ENCODE results near the gene PRCP. TPM values are rescaled to one million over a fixed set of nuclear protein-coding genes. Genes with fewer than 3 reads are reported as not detected.

The PRCP gene
- total RNA-seq, 1 donor from 2014 or later: 55.5 TPM

GRCh38 chr11:82906236-82906635 is 6.0 kb upstream of the PRCP start:
- no peak for DNase-seq (ENCODE audit: extremely low spot score, unreplicated experiment)
- peaks cover 29% of the 10 kb centered on the region for H3K4me1 Mint-ChIP-seq (ENCODE audit: unreplicated experiment)

GRCh38 chr11:82903843-82904586 is 3.8 kb upstream of the PRCP start:
- H3K36me3 Mint-ChIP-seq (ENCODE audit: unreplicated experiment): no peaks in the 10 kb centered on the region
- H3K4me3 Mint-ChIP-seq (ENCODE audit: unreplicated experiment): no peak overlapping the region
- no peaks in the 10 kb centered on the region for H3K27me3 Mint-ChIP-seq (ENCODE audit: unreplicated experiment)
- H3K9me3 Mint-ChIP-seq (ENCODE audit: unreplicated experiment): no peaks in the 10 kb centered on the region
- H3K27ac Mint-ChIP-seq (ENCODE audit: unreplicated experiment): no peak overlapping the region
- no peak for DNase-seq (ENCODE audit: extremely low spot score, unreplicated experiment)
- peaks cover 38% of the 10 kb centered on the region for H3K4me1 Mint-ChIP-seq (ENCODE audit: unreplicated experiment)
- TF ChIP-seq CTCF (IDR thresholded peaks at IDR 0.05): no peak

More at GRCh38 chr11:82906236-82906635, 6.0 kb upstream of the PRCP start:
- no peak overlapping the region for H3K4me3 Mint-ChIP-seq (ENCODE audit: unreplicated experiment)
- no peaks in the 10 kb centered on the region for H3K9me3 Mint-ChIP-seq (ENCODE audit: unreplicated experiment)
- TF ChIP-seq CTCF (IDR thresholded peaks at IDR 0.05): peak; percentile 69
- H3K27me3 Mint-ChIP-seq (ENCODE audit: unreplicated experiment): no peaks in the 10 kb centered on the region
- peak overlapping the region; percentile 69 for H3K27ac Mint-ChIP-seq (ENCODE audit: unreplicated experiment)
- no peaks in the 10 kb centered on the region for H3K36me3 Mint-ChIP-seq (ENCODE audit: unreplicated experiment)

GRCh38 chr11:82902880-82903279 is 2.6 kb upstream of the PRCP start:
- H3K9me3 Mint-ChIP-seq (ENCODE audit: unreplicated experiment): no peaks in the 10 kb centered on the region
- TF ChIP-seq CTCF (IDR thresholded peaks at IDR 0.05): no peak
- no peak overlapping the region for H3K4me3 Mint-ChIP-seq (ENCODE audit: unreplicated experiment)
- DNase-seq (ENCODE audit: extremely low spot score, unreplicated experiment): no peak
- no peaks in the 10 kb centered on the region for H3K36me3 Mint-ChIP-seq (ENCODE audit: unreplicated experiment)
- peaks cover 36% of the 10 kb centered on the region for H3K4me1 Mint-ChIP-seq (ENCODE audit: unreplicated experiment)
- H3K27ac Mint-ChIP-seq (ENCODE audit: unreplicated experiment): no peak overlapping the region
- no peaks in the 10 kb centered on the region for H3K27me3 Mint-ChIP-seq (ENCODE audit: unreplicated experiment)

GRCh38 chr11:82901922-82902485 is 1.8 kb upstream of the PRCP start:
- DNase-seq (ENCODE audit: extremely low spot score, unreplicated experiment): no peak
- Mint-ChIP-seq H3K4me3 (ENCODE audit: unreplicated experiment) (peak overlapping the region; percentile 99), H3K4me1 (ENCODE audit: unreplicated experiment) (peaks cover 29% of the 10 kb centered on the region), H3K36me3 (ENCODE audit: unreplicated experiment) (no peaks in the 10 kb centered on the region), H3K27ac (ENCODE audit: unreplicated experiment) (no peak overlapping the region), H3K27me3 (ENCODE audit: unreplicated experiment) (no peaks in the 10 kb centered on the region), H3K9me3 (ENCODE audit: unreplicated experiment) (no peaks in the 10 kb centered on the region)
- no peak for TF ChIP-seq CTCF (IDR thresholded peaks at IDR 0.05)

- Mint-ChIP-seq H3K4me3 (ENCODE audit: unreplicated experiment) (peak within 1 kb of the TSS; percentile 99), H3K27ac (ENCODE audit: unreplicated experiment) (peak within 1 kb of the TSS; percentile 96), H3K36me3 (ENCODE audit: unreplicated experiment) (no peaks in the 10 kb centered on the region), H3K9me3 (ENCODE audit: unreplicated experiment) (no peaks in the 10 kb centered on the region), H3K27me3 (ENCODE audit: unreplicated experiment) (no peaks in the 10 kb centered on the region), H3K4me1 (ENCODE audit: unreplicated experiment) (peaks cover 22% of the 10 kb centered on the region)
- DNase-seq (ENCODE audit: extremely low spot score, unreplicated experiment): peak; percentile 95
- no peak for TF ChIP-seq CTCF (IDR thresholded peaks at IDR 0.05)
Observed at GRCh38 chr11:82901165-82901921, 1.1 kb upstream of the PRCP start, which contains the start of gene DDIAS. TSS of gene DDIAS (plus strand) at chr11:82901736. CDS start at chr11:82914739, 13,003 bp downstream.

Data from osteocyte (in vitro differentiated cells).